Common myeloid progenitor, CD34-positive (primary cell): ENCODE measurements around the gene GPR50.

Source experiments
- CTCF ChIA-PET: fragments of 350-600 bp; sonication (Branson Sonifier 250); formaldehyde crosslinking; loops from one replicate; lab custom pipeline; 2021; ENCODE audit warnings: antibody characterized with exemption; lab: Charles Lee
- POLR2A ChIA-PET: fragments of 350-600 bp; sonication (Branson Sonifier 250); formaldehyde crosslinking; loops from one replicate; lab custom pipeline; 2021; ENCODE audit warnings: antibody characterized with exemption; lab: Charles Lee
- DNase-seq, 3 donors: peaks; one replicate each; pipeline versions ENCODE4 v3.0.0 to v3.0.0-alpha.2; 2013
- H3K27ac ChIP-seq, 2 experiments: 1 replicate in 1 of 2; 2 replicates in 1 of 2; pipeline ENCODE4 v1.7.0; 2013; ENCODE audit warnings: inconsistent platforms in 2 of 2, low read length in 2 of 2, mild to moderate bottlenecking in 2 of 2, low read depth in 1 of 2, moderate library complexity in 1 of 2; ENCODE audit not compliant: severe bottlenecking in 2 of 2, insufficient read depth in 1 of 2, poor library complexity in 1 of 2
- H3K27me3 ChIP-seq, 5 experiments: replicated peaks in 2 of 5; 1 replicate in 3 of 5; 2 replicates in 2 of 5; pipeline versions ENCODE4 v1.6.1 to v1.7.0; 2013; ENCODE audit warnings: low read length in 4 of 5, mild to moderate bottlenecking in 2 of 5, moderate library complexity in 2 of 5, inconsistent platforms in 1 of 5; ENCODE audit not compliant: insufficient read depth in 5 of 5, control insufficient read depth in 4 of 5
- H3K36me3 ChIP-seq, 4 experiments: 1 replicate in 2 of 4; 2 replicates in 2 of 4; pipeline versions ENCODE4 v1.6.1 to v1.7.0; 2013; ENCODE audit warnings: low read length in 3 of 4, control low read depth in 1 of 4, mild to moderate bottlenecking in 1 of 4; ENCODE audit not compliant: control insufficient read depth in 4 of 4, insufficient read depth in 4 of 4
- H3K4me1 ChIP-seq, 4 experiments: 1 replicate in 3 of 4; 2 replicates in 1 of 4; pipeline versions ENCODE4 v1.6.1 to v1.7.1; 2013; ENCODE audit warnings: low read length in 3 of 4, mild to moderate bottlenecking in 3 of 4, control low read depth in 1 of 4, inconsistent platforms in 1 of 4, moderate library complexity in 1 of 4; ENCODE audit not compliant: control insufficient read depth in 4 of 4, insufficient read depth in 4 of 4; ENCODE audit errors: control extremely low read depth in 1 of 4
- H3K4me3 ChIP-seq, 7 experiments: 1 replicate in 4 of 7; 2 replicates in 3 of 7; pipeline versions ENCODE4 v1.5.1 to v1.7.0; 2013; ENCODE audit warnings: mild to moderate bottlenecking in 7 of 7, low read length in 6 of 7, moderate library complexity in 6 of 7, inconsistent platforms in 2 of 7, low read depth in 2 of 7, control low read depth in 1 of 7; ENCODE audit not compliant: insufficient read depth in 4 of 7, control insufficient read depth in 1 of 7; ENCODE audit errors: extremely low read depth in 1 of 7
- H3K9me3 ChIP-seq, 5 experiments: 1 replicate in 4 of 5; 2 replicates in 1 of 5; pipeline versions ENCODE4 v1.6.1 to v1.7.1; 2013; ENCODE audit warnings: low read length in 4 of 5, mild to moderate bottlenecking in 2 of 5, inconsistent platforms in 1 of 5, low read depth in 1 of 5, moderate library complexity in 1 of 5; ENCODE audit not compliant: control insufficient read depth in 4 of 5, insufficient read depth in 2 of 5; ENCODE audit errors: control extremely low read depth in 1 of 5
- WGBS: methylation state at CpG from one replicate; pipeline ENCODE4 v1.1.5; 2013; ENCODE audit not compliant: insufficient coverage; 5-methylcytosine and 5-hydroxymethylcytosine counted together

Gene GPR50

GRCh38 chrX:151167791-151168345, 8.5 kb upstream of the GPR50 start:
- ChIA-PET CTCF (no interaction called here), POLR2A (no interaction called here)
- Histone ChIP-seq H3K4me1 (no peaks in the 10 kb centered on the region), H3K4me3 (no peak overlapping the region), H3K27ac (no peak overlapping the region), H3K27me3 (peaks cover 0 to 10% (median 7%) of the 10 kb centered on the region in 5 experiments), H3K36me3 (no peaks in the 10 kb centered on the region), H3K9me3 (peaks cover 0 to 2% (median 0%) of the 10 kb centered on the region in 5 experiments)
- 77% methylated on average over 4 of the region's 7 CpGs for WGBS
- no peak for DNase-seq

- Histone ChIP-seq H3K4me3 (no peak overlapping the region), H3K27ac (no peak overlapping the region), H3K27me3 (peaks cover 0 to 27% (median 7%) of the 10 kb centered on the region in 5 experiments), H3K9me3 (peaks cover 0 to 2% (median 1%) of the 10 kb centered on the region in 5 experiments), H3K4me1 (peaks cover 0 to 2% (median 0%) of the 10 kb centered on the region in 4 experiments), H3K36me3 (no peaks in the 10 kb centered on the region)
- ChIA-PET CTCF (no interaction called here), POLR2A (no interaction called here)
- WGBS, result 86% methylated on average over 1 of the region's 1 CpG
- no peak for DNase-seq
Observed at GRCh38 chrX:151169783-151170182, 6.6 kb upstream of the GPR50 start.

- H3K4me3 ChIP-seq, result no peak overlapping the region
- no peak for DNase-seq
- peaks cover 0 to 10% (median 4%) of the 10 kb centered on the region in 4 experiments for H3K4me1 ChIP-seq
- H3K27ac ChIP-seq, result no peak overlapping the region
- H3K27me3 ChIP-seq, result peaks cover 0 to 75% (median 13%) of the 10 kb centered on the region in 5 experiments
- CTCF ChIA-PET, result no interaction called here
- 49% methylated on average over 26 of the region's 37 CpGs for WGBS
- no peaks in the 10 kb centered on the region for H3K36me3 ChIP-seq
- POLR2A ChIA-PET, result no interaction called here
- peaks cover 0 to 25% (median 15%) of the 10 kb centered on the region in 5 experiments for H3K9me3 ChIP-seq
Observed at GRCh38 chrX:151174581-151175282, 1.7 kb upstream of the GPR50 start.

GRCh38 chrX:151175283-151176062, 911 bp upstream of the GPR50 start:
- Histone ChIP-seq H3K9me3 (peaks cover 0 to 27% (median 15%) of the 10 kb centered on the region in 5 experiments), H3K27me3 (peaks cover 0 to 83% (median 10%) of the 10 kb centered on the region in 5 experiments), H3K36me3 (no peaks in the 10 kb centered on the region), H3K27ac (no peak overlapping the region), H3K4me3 (no peak overlapping the region), H3K4me1 (peaks cover 0 to 10% (median 4%) of the 10 kb centered on the region in 4 experiments)
- DNase-seq, result no peak
- ChIA-PET CTCF (no interaction called here), POLR2A (no interaction called here)
- 35% methylated on average over 48 of the region's 54 CpGs for WGBS

GRCh38 chrX:151177141-151178027, 1.0 kb downstream of the GPR50 start:
- DNase-seq, result peak in 1 of 3 donors; percentile 21
- WGBS, result 38% methylated on average over 85 of the region's 96 CpGs
- Histone ChIP-seq H3K36me3 (no peaks in the 10 kb centered on the region), H3K4me3 (peak overlapping the region in 4 of 7 experiments; percentile 6 to 56 (median 51)), H3K9me3 (peaks cover 0 to 25% (median 15%) of the 10 kb centered on the region in 5 experiments), H3K27ac (no peak overlapping the region), H3K4me1 (peaks cover 0 to 10% (median 4%) of the 10 kb centered on the region in 4 experiments), H3K27me3 (peaks cover 0 to 88% (median 12%) of the 10 kb centered on the region in 5 experiments)
- ChIA-PET POLR2A (interaction anchor here (0.5 kb wide), 1 partner anchor 33 kb away, joined by 3 read pairs; no protein-coding TSS in a partner anchor), CTCF (no interaction called here)

- ChIA-PET CTCF (no interaction called here), POLR2A (no interaction called here)
- H3K27me3 ChIP-seq, result peaks cover 0 to 96% (median 17%) of the 10 kb centered on the region in 5 experiments
- no peak for DNase-seq
- H3K36me3 ChIP-seq, result no peaks in the 10 kb centered on the region
- peak overlapping the region in 1 of 7 experiments; percentile 52 for H3K4me3 ChIP-seq
- peaks cover 0 to 10% (median 4%) of the 10 kb centered on the region in 4 experiments for H3K4me1 ChIP-seq
- peaks cover 0 to 24% (median 15%) of the 10 kb centered on the region in 5 experiments for H3K9me3 ChIP-seq
- 41% methylated on average over 5 of the region's 18 CpGs for WGBS
- no peak overlapping the region for H3K27ac ChIP-seq
Observed at GRCh38 chrX:151178746-151179145, 2.4 kb downstream of the GPR50 start.
